HG03095 (cell line): ENCODE results near the gene TNPO3.
A peak's percentile ranks its signal among the peaks of the same experiment; 100 is the strongest.
"Not testable (repeated sequence)": the region's sequence is repeated elsewhere in the genome, so short reads cannot be mapped to it uniquely, and the experiment has no call there.

ENCODE experiments used
- ATAC-seq: cut with Tn5 transposase; IDR thresholded peaks from one replicate; pipeline ENCODE4 v1.9.1; 2021; ENCODE audit warnings: moderate library complexity; ENCODE audit not compliant: unreplicated experiment

The TNPO3 gene

GRCh38 chr7:129072479-129073011 is 17.6 kb upstream of the TNPO3 start:
- ATAC-seq: peak; percentile 48

GRCh38 chr7:129069021-129069420 is 14.1 kb upstream of the TNPO3 start:
- no peak for ATAC-seq

- ATAC-seq: no peak
Observed at GRCh38 chr7:129067943-129068548, 13.1 kb upstream of the TNPO3 start.

- ATAC-seq: not testable (repeated sequence)
Observed at GRCh38 chr7:129067132-129067561, 12.2 kb upstream of the TNPO3 start.

- ATAC-seq: no peak
Observed at GRCh38 chr7:129066290-129067131, 11.6 kb upstream of the TNPO3 start.

- no peak for ATAC-seq
Observed at GRCh38 chr7:129055861-129056464, 1.1 kb upstream of the TNPO3 start.

- peak; percentile 12 for ATAC-seq
Observed at GRCh38 chr7:129055294-129055816, 444 bp upstream of the TNPO3 start.

- ATAC-seq: no peak
Observed at GRCh38 chr7:129053938-129054437, 923 bp downstream of the TNPO3 start.

GRCh38 chr7:129052441-129052840 is 2.5 kb downstream of the TNPO3 start:
- no peak for ATAC-seq

- ATAC-seq: not testable (repeated sequence)
Observed at GRCh38 chr7:129051459-129051858, 3.5 kb downstream of the TNPO3 start.

GRCh38 chr7:129047761-129048160 is 7.2 kb downstream of the TNPO3 start:
- no peak for ATAC-seq

- ATAC-seq: no peak
Observed at GRCh38 chr7:129045682-129046081, 9.2 kb downstream of the TNPO3 start.

- ATAC-seq: no peak
Observed at GRCh38 chr7:129043012-129043411, 11.9 kb downstream of the TNPO3 start.

GRCh38 chr7:129041142-129042085 is 13.5 kb downstream of the TNPO3 start:
- ATAC-seq: no peak

GRCh38 chr7:129038468-129038867 is 16.4 kb downstream of the TNPO3 start:
- ATAC-seq: not testable (repeated sequence)

GRCh38 chr7:129037585-129037984 is 17.3 kb downstream of the TNPO3 start:
- no peak for ATAC-seq

- ATAC-seq: no peak
Observed at GRCh38 chr7:129032017-129032416, 22.9 kb downstream of the TNPO3 start.

- no peak for ATAC-seq
Observed at GRCh38 chr7:129030440-129030839, 24.5 kb downstream of the TNPO3 start.

- ATAC-seq: no peak
Observed at GRCh38 chr7:129024125-129024524, 30.8 kb downstream of the TNPO3 start.

- ATAC-seq: no peak
Observed at GRCh38 chr7:129021656-129022055, 33.3 kb downstream of the TNPO3 start.
